Hepatocyte (in vitro differentiated cells): ENCODE measurements around the gene AMBP. TPM values are rescaled to one million over a fixed set of nuclear protein-coding genes. Genes with fewer than 3 reads are reported as not detected.

ENCODE experiments used
- DNase-seq: peaks from one replicate; pipeline ENCODE4 v3.0.0-alpha.2; 2016; ENCODE audit warnings: low spot score
- H2AFZ ChIP-seq: fragments of 200-600 bp; sonication (generic); 2 replicates; pipeline ENCODE4 v1.6.0; 2016; ENCODE audit warnings: antibody characterized with exemption, mild to moderate bottlenecking
- H3K27ac ChIP-seq: fragments of 200-600 bp; sonication (generic); 2 replicates; pipeline ENCODE4 v1.5.1; 2016; ENCODE audit warnings: mild to moderate bottlenecking
- H3K27me3 ChIP-seq: fragments of 200-600 bp; sonication (generic); 2 replicates; pipeline ENCODE4 v1.6.1; 2016
- H3K36me3 ChIP-seq: fragments of 200-600 bp; sonication (generic); replicated peaks from 2 replicates; pipeline ENCODE4 v1.5.1; 2016; ENCODE audit warnings: low read depth; ENCODE audit not compliant: insufficient read depth
- H3K4me1 ChIP-seq: fragments of 200-600 bp; sonication (generic); 2 replicates; pipeline ENCODE4 v1.5.1; 2016; ENCODE audit warnings: mild to moderate bottlenecking, moderate library complexity; ENCODE audit not compliant: insufficient read depth
- H3K4me2 ChIP-seq: fragments of 200-600 bp; sonication (generic); 2 replicates; pipeline ENCODE4 v1.6.0; 2016
- H3K4me3 ChIP-seq: fragments of 200-600 bp; sonication (generic); 2 replicates; pipeline ENCODE4 v1.5.1; 2016; ENCODE audit warnings: mild to moderate bottlenecking
- H3K79me2 ChIP-seq: fragments of 200-600 bp; sonication (generic); 2 replicates; pipeline ENCODE4 v1.6.0; 2017; ENCODE audit warnings: mild to moderate bottlenecking
- H3K9me2 ChIP-seq: fragments of 200-600 bp; sonication (generic); replicated peaks from 2 replicates; pipeline ENCODE4 v1.6.0; 2017; ENCODE audit warnings: mild to moderate bottlenecking; ENCODE audit not compliant: insufficient read depth
- H3K9me3 ChIP-seq: fragments of 200-600 bp; sonication (generic); 2 replicates; pipeline ENCODE4 v1.5.1; 2016; ENCODE audit warnings: low read depth, mild to moderate bottlenecking
- H4K20me1 ChIP-seq: fragments of 200-600 bp; sonication (generic); 2 replicates; pipeline ENCODE4 v1.6.0; 2016; ENCODE audit warnings: mild to moderate bottlenecking; ENCODE audit not compliant: insufficient read depth, poor library complexity, severe bottlenecking
- CTCF ChIP-seq: fragments of 200-600 bp; sonication (generic); IDR thresholded peaks from 2 replicates; pipeline ENCODE4 v1.5.1; 2016; ENCODE audit warnings: antibody characterized with exemption, mild to moderate bottlenecking; ENCODE audit not compliant: poor library complexity
- EZH2 ChIP-seq: fragments of 200-600 bp; sonication (generic); IDR thresholded peaks from 2 replicates; pipeline ENCODE4 v1.6.1; 2016; ENCODE audit warnings: antibody characterized with exemption, mild to moderate bottlenecking, borderline replicate concordance
- EZH2phosphoT487 ChIP-seq: fragments of 200-600 bp; sonication (generic); IDR thresholded peaks from one replicate; pipeline ENCODE4 v1.6.1; 2018; ENCODE audit warnings: antibody characterized with exemption, mild to moderate bottlenecking, low read depth, moderate library complexity; ENCODE audit not compliant: unreplicated experiment, severe bottlenecking
- WGBS: methylation state at CpG from one replicate; pipeline ENCODE4 v1.1.6; 2016; ENCODE audit warnings: low lambda C conversion rate; ENCODE audit errors: missing lambda C conversion rate; 5-methylcytosine and 5-hydroxymethylcytosine counted together
- polyA plus RNA-seq: library from polyadenylated mRNA; unstranded; fragments of >200 nt; fragmentation: Nextera tagmentation; extraction: Ambion mirVana; gene quantifications from 2 replicates; pipeline ENCODE4 v1.2.1, GENCODE V29; 2016
- total RNA-seq: library from RNA; depleted of rRNA; stranded (reverse); fragments of >200 nt; gene quantifications from 2 replicates; pipeline ENCODE4 v1.2.3, GENCODE V29; 2014

Gene AMBP
- total and polyA plus RNA-seq, 2 experiments from 2014 or later = 713 to 833 TPM

- Histone ChIP-seq H3K9me3 (no peaks in the 10 kb centered on the region), H4K20me1 (no peaks in the 10 kb centered on the region), H2AFZ (no peak overlapping the region), H3K27ac (no peak overlapping the region), H3K4me1 (no peaks in the 10 kb centered on the region), H3K9me2 (no peaks in the 10 kb centered on the region), H3K4me2 (no peak overlapping the region), H3K27me3 (no peaks in the 10 kb centered on the region), H3K79me2 (no peaks in the 10 kb centered on the region), H3K4me3 (no peak overlapping the region), H3K36me3 (no peaks in the 10 kb centered on the region)
- TF ChIP-seq EZH2phosphoT487 (no peak), EZH2 (no peak), CTCF (no peak)
- WGBS = 97% methylated on average over 15 of the region's 15 CpGs
- DNase-seq = no peak
Observed at GRCh38 chr9:114051281-114051680, 26.8 kb downstream of the AMBP start.

- Histone ChIP-seq H3K4me3 (no peak overlapping the region), H3K9me2 (no peaks in the 10 kb centered on the region), H3K27me3 (no peaks in the 10 kb centered on the region), H4K20me1 (no peaks in the 10 kb centered on the region), H2AFZ (no peak overlapping the region), H3K27ac (no peak overlapping the region), H3K4me1 (no peaks in the 10 kb centered on the region), H3K4me2 (no peak overlapping the region), H3K9me3 (no peaks in the 10 kb centered on the region), H3K36me3 (no peaks in the 10 kb centered on the region), H3K79me2 (no peaks in the 10 kb centered on the region)
- DNase-seq = no peak
- TF ChIP-seq CTCF = no peak
- TF ChIP-seq EZH2phosphoT487 = no peak
- no peak for TF ChIP-seq EZH2
- 87% methylated on average over 6 of the region's 6 CpGs for WGBS
Observed at GRCh38 chr9:114050646-114051045, 27.5 kb downstream of the AMBP start.

- Histone ChIP-seq H3K27me3 (no peaks in the 10 kb centered on the region), H3K79me2 (no peaks in the 10 kb centered on the region), H4K20me1 (no peaks in the 10 kb centered on the region), H3K4me3 (no peak overlapping the region), H3K9me2 (no peaks in the 10 kb centered on the region), H3K36me3 (no peaks in the 10 kb centered on the region), H3K4me2 (no peak overlapping the region), H3K27ac (no peak overlapping the region), H2AFZ (no peak overlapping the region), H3K4me1 (no peaks in the 10 kb centered on the region), H3K9me3 (no peaks in the 10 kb centered on the region)
- 89% methylated on average over 11 of the region's 11 CpGs for WGBS
- TF ChIP-seq CTCF (no peak), EZH2 (no peak)
- no peak for DNase-seq
Observed at GRCh38 chr9:114050226-114050568, 27.9 kb downstream of the AMBP start.

GRCh38 chr9:114049441-114050225 is 28.5 kb downstream of the AMBP start:
- Histone ChIP-seq H3K4me1 (no peaks in the 10 kb centered on the region), H3K4me2 (no peak overlapping the region), H3K4me3 (no peak overlapping the region), H3K9me2 (no peaks in the 10 kb centered on the region), H3K79me2 (no peaks in the 10 kb centered on the region), H3K36me3 (no peaks in the 10 kb centered on the region), H3K27ac (no peak overlapping the region), H2AFZ (no peak overlapping the region), H3K9me3 (no peaks in the 10 kb centered on the region), H3K27me3 (no peaks in the 10 kb centered on the region), H4K20me1 (no peaks in the 10 kb centered on the region)
- no peak for DNase-seq
- TF ChIP-seq EZH2 (no peak), EZH2phosphoT487 (no peak), CTCF (no peak)
- whole genome bisulfite sequencing = 97% methylated on average over 40 of the region's 40 CpGs
